H1 (cell line): ENCODE results near the gene TLE3. TPM values are rescaled to one million over a fixed set of nuclear protein-coding genes. Genes with fewer than 3 reads are reported as not detected.

Experiments
- CTCF ChIA-PET: fragments of 300-600 bp; sonication (Branson Sonifier 250); formaldehyde crosslinking; loops from one replicate; lab custom pipeline; 2021; ENCODE audit not compliant: partially characterized antibody; lab: Charles Lee
- POLR2A ChIA-PET: fragments of 300-600 bp; sonication (Branson Sonifier 250); formaldehyde crosslinking; loops from one replicate; lab custom pipeline; 2021; ENCODE audit warnings: inconsistent platforms; ENCODE audit not compliant: partially characterized antibody; lab: Charles Lee
- DNase-seq, 2 experiments: peaks; one replicate each; pipeline versions ENCODE4 v3.0.0 to v3.0.0-alpha.2; 2010 to 2022; ENCODE audit warnings: low spot score in 2 of 2, low read depth in 1 of 2, mixed read lengths in 1 of 2
- FAIRE-seq: peaks from 2 replicates; lab custom pipeline; 2011; peaks lifted over from hg19 to GRCh38; lab: Jason Lieb, UNC
- H2AFZ ChIP-seq: 2 replicates; pipeline ENCODE4 v1.8.1; 2012; ENCODE audit warnings: low read length, inconsistent platforms
- H2AK5ac ChIP-seq: 2 replicates; pipeline ENCODE4 v1.6.1; 2013; ENCODE audit warnings: low read depth, low read length
- H2BK120ac ChIP-seq: replicated peaks from 2 replicates; pipeline ENCODE3; 2013; ENCODE audit warnings: low read depth, low read length, inconsistent platforms
- H2BK12ac ChIP-seq: 2 replicates; pipeline ENCODE4 v1.6.1; 2013; ENCODE audit warnings: low read depth, low read length
- H2BK15ac ChIP-seq: 2 replicates; pipeline ENCODE4 v1.6.1; 2013; ENCODE audit warnings: low read length
- H2BK20ac ChIP-seq: 2 replicates; pipeline ENCODE4 v1.6.1; 2013; ENCODE audit warnings: low read length
- H2BK5ac ChIP-seq: 2 replicates; pipeline ENCODE4 v1.6.1; 2013; ENCODE audit warnings: low read depth, low read length
- H3K14ac ChIP-seq: 2 replicates; pipeline ENCODE4 v1.6.1; 2013; ENCODE audit warnings: inconsistent platforms; ENCODE audit not compliant: insufficient read length
- H3K18ac ChIP-seq: 2 replicates; pipeline ENCODE4 v1.6.1; 2013; ENCODE audit warnings: low read length; ENCODE audit errors: extremely low read depth
- H3K23ac ChIP-seq: 2 replicates; pipeline ENCODE4 v1.6.1; 2013; ENCODE audit warnings: inconsistent platforms; ENCODE audit not compliant: insufficient read length
- H3K23me2 ChIP-seq: 2 replicates; pipeline ENCODE4 v1.6.1; 2013; ENCODE audit warnings: low read depth, low read length
- H3K27ac ChIP-seq: 2 replicates; pipeline ENCODE4 v1.6.1; 2011; ENCODE audit warnings: low read depth, low read length, inconsistent platforms
- H3K27me3 ChIP-seq, 4 experiments: replicated peaks in 1 of 4; 1 replicate in 1 of 4; 2 replicates in 3 of 4; pipeline versions ENCODE4 v1.6.1 to v1.8.1; 2011 to 2013; ENCODE audit warnings: low read length in 3 of 4, mild to moderate bottlenecking in 3 of 4, inconsistent platforms in 2 of 4, mixed read lengths in 2 of 4, moderate library complexity in 1 of 4; ENCODE audit not compliant: control insufficient read depth in 3 of 4, insufficient read depth in 3 of 4; ENCODE audit errors: extremely low read depth in 1 of 4
- H3K36me3 ChIP-seq, 4 experiments: 2 replicates each; pipeline versions ENCODE4 v1.6.1 to v1.8.1; 2011 to 2013; ENCODE audit warnings: mild to moderate bottlenecking in 4 of 4, low read length in 3 of 4, moderate library complexity in 2 of 4, control low read depth in 1 of 4, inconsistent platforms in 1 of 4; ENCODE audit not compliant: insufficient read depth in 4 of 4, control insufficient read depth in 2 of 4
- H3K4ac ChIP-seq: replicated peaks from 2 replicates; pipeline ENCODE3; 2013; ENCODE audit warnings: low read length, low read depth, mixed read lengths, inconsistent platforms; ENCODE audit not compliant: insufficient read length
- H3K4me1 ChIP-seq, 4 experiments: replicated peaks in 1 of 4; 1 replicate in 1 of 4; 2 replicates in 3 of 4; pipeline versions ENCODE4 v1.6.1 to v1.8.1; 2011 to 2013; ENCODE audit warnings: low read length in 3 of 4, inconsistent platforms in 2 of 4, mixed read lengths in 1 of 4; ENCODE audit not compliant: insufficient read depth in 4 of 4, control insufficient read depth in 3 of 4
- H3K4me2 ChIP-seq, 2 experiments: 2 replicates each; pipeline versions ENCODE4 v1.6.1 to v1.8.1; 2011 to 2013; ENCODE audit warnings: low read depth in 2 of 2, low read length in 2 of 2, control low read depth in 1 of 2, inconsistent platforms in 1 of 2, mild to moderate bottlenecking in 1 of 2; ENCODE audit not compliant: insufficient read depth in 1 of 2
- H3K4me3 ChIP-seq, 4 experiments: fragments of 200-600, 300-600 bp in 1 of 4; sonication (generic), shearing (Covaris generic), sonication (Bioruptor Twin) in 1 of 4; 2 replicates each; pipeline versions ENCODE4 v1.5.1 to v1.8.1; 2011 to 2016; ENCODE audit warnings: low read length in 4 of 4, low read depth in 3 of 4, control low read depth in 2 of 4, inconsistent platforms in 2 of 4, mild to moderate bottlenecking in 2 of 4, mixed read lengths in 1 of 4, moderate library complexity in 1 of 4; ENCODE audit not compliant: insufficient read depth in 2 of 4; ENCODE audit errors: extremely low read depth in 1 of 4
- H3K56ac ChIP-seq: replicated peaks from 2 replicates; pipeline ENCODE3; 2013; ENCODE audit warnings: low read depth, mild to moderate bottlenecking, mixed read lengths, low read length, inconsistent platforms; ENCODE audit not compliant: insufficient read length
- H3K79me1 ChIP-seq: 2 replicates; pipeline ENCODE4 v1.6.1; 2013; ENCODE audit warnings: low read depth, low read length, control low read depth
- H3K79me2 ChIP-seq, 2 experiments: 2 replicates each; pipeline versions ENCODE4 v1.6.1 to v1.8.1; 2012 to 2013; ENCODE audit warnings: low read length in 2 of 2, mild to moderate bottlenecking in 2 of 2, inconsistent platforms in 1 of 2; ENCODE audit not compliant: insufficient read depth in 2 of 2, control insufficient read depth in 1 of 2
- H3K9ac ChIP-seq, 4 experiments: replicated peaks in 1 of 4; 1 replicate in 1 of 4; 2 replicates in 3 of 4; pipeline versions ENCODE4 v1.6.1 to v1.8.1; 2011 to 2013; ENCODE audit warnings: low read depth in 3 of 4, low read length in 3 of 4, control low read depth in 2 of 4, mild to moderate bottlenecking in 2 of 4, moderate library complexity in 2 of 4, inconsistent platforms in 1 of 4; ENCODE audit errors: extremely low read depth in 1 of 4
- H3K9me3 ChIP-seq, 2 experiments: 2 replicates each; pipeline versions ENCODE4 v1.6.1 to v1.8.1; 2012 to 2013; ENCODE audit warnings: mild to moderate bottlenecking in 2 of 2, moderate library complexity in 2 of 2, control low read depth in 1 of 2, inconsistent platforms in 1 of 2, low read depth in 1 of 2, low read length in 1 of 2, mixed read lengths in 1 of 2; ENCODE audit not compliant: insufficient read depth in 2 of 2
- H4K20me1 ChIP-seq, 2 experiments: replicated peaks in 1 of 2; 2 replicates each; pipeline versions ENCODE3 to v1.8.1; 2011 to 2013; ENCODE audit warnings: inconsistent platforms in 2 of 2, low read length in 2 of 2, mild to moderate bottlenecking in 1 of 2; ENCODE audit not compliant: insufficient read depth in 2 of 2, control insufficient read depth in 1 of 2
- H4K5ac ChIP-seq: 2 replicates; pipeline ENCODE4 v1.6.1; 2013; ENCODE audit warnings: low read length, low read depth, mixed read lengths, inconsistent platforms; ENCODE audit not compliant: insufficient read length
- H4K8ac ChIP-seq: 2 replicates; pipeline ENCODE4 v1.8.0; 2013; ENCODE audit warnings: mild to moderate bottlenecking, moderate library complexity, low read length, inconsistent platforms; ENCODE audit not compliant: insufficient read depth; ENCODE audit errors: extremely low read depth
- H4K91ac ChIP-seq: replicated peaks from 2 replicates; pipeline ENCODE3; 2013; ENCODE audit warnings: low read length, mixed read lengths, inconsistent platforms; ENCODE audit not compliant: insufficient read length
- HDAC6 ChIP-seq: IDR thresholded peaks from one replicate; pipeline ENCODE4 v1.7.1; 2012; ENCODE audit warnings: low read depth, mild to moderate bottlenecking, inconsistent platforms, low read length, moderate library complexity
- RAD21 ChIP-seq, 2 experiments: IDR thresholded peaks in 1 of 2; conservative IDR thresholded peaks in 1 of 2; 2 replicates each; pipeline ENCODE4 v1.6.1; 2011; ENCODE audit warnings: low read depth in 2 of 2, low read length in 2 of 2, improper control_type of control experiment in 1 of 2, inconsistent platforms in 1 of 2, mild to moderate bottlenecking in 1 of 2, moderate library complexity in 1 of 2
- WGBS, 2 experiments: shearing (Covaris generic) in 1 of 2; methylation state at CpG; one replicate each; pipeline versions ENCODE4 v1.1.6 to v1.1.7; 2013 to 2015; ENCODE audit warnings: low lambda C conversion rate in 2 of 2, mixed read lengths in 2 of 2, inconsistent platforms in 1 of 2, low coverage in 1 of 2, missing lambda C conversion rate in 1 of 2; ENCODE audit not compliant: insufficient replicate concordance in 2 of 2, insufficient coverage in 1 of 2, insufficient read length in 1 of 2; ENCODE audit errors: extremely low coverage in 1 of 2, missing lambda C conversion rate in 1 of 2; 5-methylcytosine and 5-hydroxymethylcytosine counted together
- polyA plus RNA-seq, 7 experiments: library from polyadenylated mRNA; depleted of rRNA in 3 of 7; stranded (reverse) in 5 of 7; unstranded in 2 of 7; fragments of >200 nt in 5 of 7; fragments of 200-250 nt in 2 of 7; gene quantifications; 1 replicate in 5 of 7; 2 replicates in 1 of 7; 4 replicates in 1 of 7; pipeline versions ENCODE4 v1.2.1 to v1.2.3, GENCODE V29; 2011 to 2013; ENCODE audit warnings: missing spikeins in 2 of 7, mixed read lengths in 2 of 7
- total RNA-seq: library from RNA; stranded (reverse); fragmentation: NEBNext Ultra II Directional; extraction: Animal tissue kit (Norgen Biotek cat#: 25700); gene quantifications from 2 replicates; pipeline ENCODE4 v1.2.1, GENCODE V29; 2021

Gene TLE3
- total and polyA plus RNA-seq, 2 of the 8 experiments (the other 6 are each of a cell fraction or from before 2014, with no cell fraction given) = 25.1 to 61.2 TPM

DNA sequence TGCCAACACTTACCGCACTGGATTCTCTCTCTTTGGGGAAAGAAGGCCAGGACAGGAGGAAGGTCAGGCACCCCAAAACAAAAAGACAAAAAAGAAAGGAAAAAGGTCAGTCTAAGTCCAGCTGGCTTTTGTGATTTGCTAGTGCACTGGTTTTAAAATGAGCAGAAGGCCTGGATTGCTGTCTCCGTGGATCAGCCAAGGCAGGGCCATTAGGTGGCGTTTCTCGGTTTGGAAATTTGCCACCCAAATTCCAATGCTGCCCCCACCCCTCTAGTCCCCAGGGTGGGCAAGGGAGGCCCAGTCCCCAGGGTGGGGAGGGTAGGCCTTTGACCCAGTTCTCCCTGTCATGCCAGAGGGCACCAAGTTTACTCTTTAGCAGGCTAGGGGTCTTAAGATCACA lies 33.3 kb downstream of the TLE3 start:
- no peak overlapping the region for H2AK5ac ChIP-seq
- FAIRE-seq (no peak), DNase-seq (no peak)
- no peak overlapping the region for H2BK12ac ChIP-seq
- H3K27ac ChIP-seq = no peak overlapping the region
- peaks cover 0 to 4% (median under 1%) of the 10 kb centered on the region in 4 experiments; a peak in 3 of 7 replicates for H3K4me1 ChIP-seq
- peaks cover 17 to 86% (median 40%) of the 10 kb centered on the region in 4 experiments for H3K36me3 ChIP-seq
- ChIA-PET CTCF (interaction anchor here (0.6 to 1.7 kb wide), 6 partner anchors 9 to 586 kb away, joined by 3 to 4 read pairs (median 4); no protein-coding TSS in a partner anchor), POLR2A (interaction anchor here (1.1 to 2.0 kb wide), 4 partner anchors 26 to 32 kb away, joined by 3 to 6 read pairs (median 4); no protein-coding TSS in a partner anchor)
- no peak overlapping the region for H3K56ac ChIP-seq
- TF ChIP-seq HDAC6 (no peak), RAD21 (IDR thresholded peaks at IDR 0.05 in 1 of 2, conservative IDR thresholded peaks at IDR 0.05 in 1 of 2; ENCODE audit: low read depth in 2 of 2, low read length in 2 of 2) (peak in 1 of 2 experiments; percentile 13; a peak in 1 of 4 replicates)
- no peak overlapping the region for H2AFZ ChIP-seq
- no peak overlapping the region for H3K9ac ChIP-seq
- no peak overlapping the region for H4K5ac ChIP-seq
- H3K14ac ChIP-seq = no peak overlapping the region
- H4K20me1 ChIP-seq = peaks cover 9 to 23% of the 10 kb centered on the region in 2 experiments
- H4K8ac ChIP-seq = no peak overlapping the region
- H4K91ac ChIP-seq = no peak overlapping the region
- whole genome bisulfite sequencing, 2 experiments = 84% methylated on average over 4 of the region's 4 CpGs; no CpG with 5 or more reads in 1 of the 2 experiments
- H2BK120ac ChIP-seq = no peak overlapping the region
- H2BK20ac ChIP-seq = no peak overlapping the region
- H2BK5ac ChIP-seq = no peak overlapping the region
- no peak overlapping the region for H3K18ac ChIP-seq
- peaks cover 10% of the 10 kb centered on the region for H3K79me1 ChIP-seq
- H3K27me3 ChIP-seq = no peaks in the 10 kb centered on the region
- H3K79me2 ChIP-seq = peaks cover 0 to 10% of the 10 kb centered on the region in 2 experiments; a peak in 1 of 4 replicates
- no peak overlapping the region for H2BK15ac ChIP-seq
- H3K4me2 ChIP-seq = no peak overlapping the region
- H3K4me3 ChIP-seq = no peak overlapping the region
- no peak overlapping the region for H3K4ac ChIP-seq
- no peak overlapping the region for H3K23ac ChIP-seq
- no peaks in the 10 kb centered on the region for H3K23me2 ChIP-seq
- no peaks in the 10 kb centered on the region for H3K9me3 ChIP-seq
